Mesenchymal stem cell (in vitro differentiated cells and primary cell): ENCODE data around the gene POLR1G. TPM values are rescaled to one million over a fixed set of nuclear protein-coding genes. Genes with fewer than 3 reads are reported as not detected.

Source experiments
- DNase-seq: peaks from one replicate; pipeline ENCODE4 v3.0.0-alpha.2; 2013
- H2AFZ ChIP-seq: one replicate; pipeline ENCODE4 v1.6.1; 2013; ENCODE audit warnings: low read depth, mild to moderate bottlenecking, control low read depth, inconsistent platforms, low read length, moderate library complexity
- H2AK5ac ChIP-seq: 2 replicates; pipeline ENCODE4 v1.6.1; 2013; ENCODE audit warnings: low read length, moderate library complexity, mild to moderate bottlenecking, inconsistent platforms; ENCODE audit not compliant: severe bottlenecking
- H2BK120ac ChIP-seq: one replicate; pipeline ENCODE4 v1.6.1; 2013; ENCODE audit warnings: low read depth, mild to moderate bottlenecking, inconsistent platforms, low read length, moderate library complexity
- H2BK12ac ChIP-seq, 2 experiments: one replicate each; pipeline ENCODE4 v1.6.1; 2013; ENCODE audit warnings: inconsistent platforms in 2 of 2, low read length in 2 of 2, mild to moderate bottlenecking in 2 of 2, moderate library complexity in 2 of 2, control low read depth in 1 of 2
- H2BK15ac ChIP-seq: one replicate; pipeline ENCODE4 v1.6.1; 2013; ENCODE audit warnings: mild to moderate bottlenecking, low read depth, inconsistent platforms; ENCODE audit not compliant: poor library complexity, severe bottlenecking
- H2BK5ac ChIP-seq: 2 replicates; pipeline ENCODE4 v1.6.1; 2013; ENCODE audit warnings: low read depth, mild to moderate bottlenecking, low read length, control low read depth, inconsistent platforms; ENCODE audit not compliant: poor library complexity, severe bottlenecking
- H3K14ac ChIP-seq, 2 experiments: one replicate each; pipeline ENCODE4 v1.6.1; 2013; ENCODE audit warnings: inconsistent platforms in 2 of 2, low read length in 2 of 2, control low read depth in 1 of 2, mild to moderate bottlenecking in 1 of 2, moderate library complexity in 1 of 2
- H3K18ac ChIP-seq, 2 experiments: one replicate each; pipeline ENCODE4 v1.6.1; 2013; ENCODE audit warnings: inconsistent platforms in 2 of 2, low read length in 2 of 2, control low read depth in 1 of 2, low read depth in 1 of 2, mild to moderate bottlenecking in 1 of 2
- H3K23ac ChIP-seq, 2 experiments: one replicate each; pipeline ENCODE4 v1.6.1; 2013; ENCODE audit warnings: inconsistent platforms in 2 of 2, low read length in 2 of 2, mild to moderate bottlenecking in 2 of 2, moderate library complexity in 2 of 2, control low read depth in 1 of 2
- H3K27ac ChIP-seq: 2 replicates; pipeline ENCODE4 v1.5.1; 2013; ENCODE audit warnings: mild to moderate bottlenecking, moderate library complexity, low read length, control low read depth, inconsistent platforms; ENCODE audit not compliant: poor library complexity, severe bottlenecking
- H3K27me3 ChIP-seq, 2 experiments: 2 replicates each; pipeline versions ENCODE4 v1.6.1 to v1.7.0; 2013; ENCODE audit warnings: low read length in 2 of 2, mild to moderate bottlenecking in 2 of 2, moderate library complexity in 2 of 2, control low read depth in 1 of 2, inconsistent platforms in 1 of 2; ENCODE audit not compliant: control insufficient read depth in 1 of 2, insufficient read depth in 1 of 2
- H3K36me3 ChIP-seq, 2 experiments: 2 replicates each; pipeline versions ENCODE4 v1.6.1 to v1.7.0; 2013; ENCODE audit warnings: low read length in 2 of 2, control low read depth in 1 of 2, inconsistent platforms in 1 of 2, low read depth in 1 of 2, mild to moderate bottlenecking in 1 of 2; ENCODE audit not compliant: insufficient read depth in 2 of 2, control insufficient read depth in 1 of 2
- H3K4ac ChIP-seq, 2 experiments: one replicate each; pipeline ENCODE4 v1.6.1; 2013; ENCODE audit warnings: inconsistent platforms in 2 of 2, low read length in 2 of 2, mild to moderate bottlenecking in 2 of 2, moderate library complexity in 2 of 2, control low read depth in 1 of 2, low read depth in 1 of 2
- H3K4me1 ChIP-seq: 2 replicates; pipeline ENCODE4 v1.6.1; 2013; ENCODE audit warnings: low read depth, low read length, control low read depth; ENCODE audit not compliant: control insufficient read depth, insufficient read depth
- H3K4me2 ChIP-seq: 2 replicates; pipeline ENCODE4 v1.6.1; 2013; ENCODE audit warnings: low read length, mild to moderate bottlenecking, inconsistent platforms; ENCODE audit not compliant: poor library complexity, severe bottlenecking
- H3K4me3 ChIP-seq, 2 experiments: 2 replicates each; pipeline versions ENCODE4 v1.5.1 to v1.7.0; 2013; ENCODE audit warnings: low read length in 2 of 2, mild to moderate bottlenecking in 2 of 2, control low read depth in 1 of 2, low read depth in 1 of 2; ENCODE audit not compliant: insufficient read depth in 1 of 2
- H3K79me1 ChIP-seq: replicated peaks from 2 replicates; pipeline ENCODE4 v1.6.1; 2013; ENCODE audit warnings: mild to moderate bottlenecking, control low read depth, low read length, inconsistent platforms; ENCODE audit not compliant: poor library complexity, severe bottlenecking
- H3K9ac ChIP-seq: 2 replicates; pipeline ENCODE4 v1.7.0; 2013; ENCODE audit warnings: mild to moderate bottlenecking, low read length, moderate library complexity
- H3K9me3 ChIP-seq: 2 replicates; pipeline ENCODE4 v1.7.0; 2013; ENCODE audit warnings: mild to moderate bottlenecking, low read length; ENCODE audit not compliant: control insufficient read depth
- H4K8ac ChIP-seq: one replicate; pipeline ENCODE4 v1.6.1; 2013; ENCODE audit warnings: inconsistent platforms, mild to moderate bottlenecking, low read length, moderate library complexity
- H4K91ac ChIP-seq: one replicate; pipeline ENCODE4 v1.6.1; 2013; ENCODE audit warnings: mild to moderate bottlenecking, low read length, inconsistent platforms
- small RNA-seq: library from polyadenylated mRNA; stranded (forward); fragments of <200 nt; extraction: miRNeasy Mini kit (QIAGEN cat#:217004); gene quantifications from one replicate; pipeline ENCODE3, GENCODE V24; 2013; ENCODE audit warnings: low read depth

POLR1G gene

GRCh38 chr19:45457776-45458175 is 51.3 kb downstream of the POLR1G start:
- Histone ChIP-seq H3K4me2 (no peak overlapping the region), H2AFZ (no peak overlapping the region), H2BK120ac (no peak overlapping the region), H4K8ac (no peak overlapping the region), H3K36me3 (no peaks in the 10 kb centered on the region), H3K23ac (no peak overlapping the region), H3K4ac (no peak overlapping the region), H2BK5ac (no peak overlapping the region), H3K9ac (no peak overlapping the region), H3K18ac (no peak overlapping the region), H3K4me1 (peaks cover 18% of the 10 kb centered on the region), H2BK12ac (peak overlapping the region in 1 of 2 experiments; percentile 47), H3K27me3 (no peaks in the 10 kb centered on the region), H3K79me1 (no peaks in the 10 kb centered on the region), H3K14ac (no peak overlapping the region), H3K27ac (no peak overlapping the region), H2BK15ac (no peak overlapping the region), H3K9me3 (no peaks in the 10 kb centered on the region), H2AK5ac (peak overlapping the region; percentile 53), H4K91ac (peak overlapping the region; percentile 37), H3K4me3 (no peak overlapping the region)
- no peak for DNase-seq

Small RNAs within 50 kb of the gene (small RNA-seq; reads per million reads assigned to genes)
- not detected for gene MIR6088
